ENCODE results near the gene BSG.

- TF ChIP-seq GATA2 (IDR thresholded peaks at IDR 0.05; ENCODE audit: low read depth, low read length) (no peak), GATA3 (IDR thresholded peaks at IDR 0.05; ENCODE audit: low read depth, low read length) (no peak)
These were observed 16.6 kb downstream of the BSG start for GRCh38 chr19:588741-589692.

All from SH-SY5Y (cell line).